ENCODE data around the gene CAND2.

CAND2 gene

GRCh38 chr3:12807601-12808359 lies 11.3 kb downstream of the CAND2 start:
- no peak for DNase-seq

GRCh38 chr3:12808587-12808986 lies 12.1 kb downstream of the CAND2 start:
- DNase-seq = no peak

GRCh38 chr3:12809001-12809400 lies 12.5 kb downstream of the CAND2 start:
- no peak for DNase-seq

GRCh38 chr3:12809435-12809834 lies 13.0 kb downstream of the CAND2 start:
- no peak for DNase-seq

- peak; percentile 93 for DNase-seq
These were observed 13.7 kb downstream of the CAND2 start for GRCh38 chr3:12810013-12810780.

- DNase-seq = no peak
These were observed 14.5 kb downstream of the CAND2 start for GRCh38 chr3:12810961-12811360.

GRCh38 chr3:12812812-12813211 lies 16.3 kb downstream of the CAND2 start:
- DNase-seq = no peak

GRCh38 chr3:12813967-12814366 lies 17.5 kb downstream of the CAND2 start:
- DNase-seq = no peak

- no peak for DNase-seq
These were observed 18.6 kb downstream of the CAND2 start for GRCh38 chr3:12815078-12815477.

GRCh38 chr3:12815719-12816118 lies 19.2 kb downstream of the CAND2 start:
- no peak for DNase-seq

GRCh38 chr3:12816521-12817342 lies 20.3 kb downstream of the CAND2 start:
- no peak for DNase-seq

- no peak for DNase-seq
These were observed 20.8 kb downstream of the CAND2 start for GRCh38 chr3:12817343-12817710.

- DNase-seq = no peak
These were observed 21.8 kb downstream of the CAND2 start for GRCh38 chr3:12818273-12818672.

GRCh38 chr3:12818773-12819172 lies 22.3 kb downstream of the CAND2 start:
- no peak for DNase-seq

- DNase-seq = no peak
These were observed 26.4 kb downstream of the CAND2 start for GRCh38 chr3:12822725-12823373.

GRCh38 chr3:12824299-12824698 lies 27.8 kb downstream of the CAND2 start:
- DNase-seq = no peak

- no peak for DNase-seq
These were observed 28.7 kb downstream of the CAND2 start for GRCh38 chr3:12825156-12825555.

GRCh38 chr3:12828751-12829150 lies 32.3 kb downstream of the CAND2 start:
- no peak for DNase-seq

- DNase-seq = no peak
These were observed 32.9 kb downstream of the CAND2 start for GRCh38 chr3:12829404-12829803.

- DNase-seq = no peak
These were observed 33.7 kb downstream of the CAND2 start for GRCh38 chr3:12829886-12830784.

GRCh38 chr3:12830785-12831156 lies 34.3 kb downstream of the CAND2 start:
- DNase-seq = no peak

- DNase-seq = no peak
These were observed 34.9 kb downstream of the CAND2 start for GRCh38 chr3:12831301-12831866.
